Dermis microvascular lymphatic vessel endothelial cell (primary cell): ENCODE measurements around the gene SPAG16. TPM values are rescaled to one million over a fixed set of nuclear protein-coding genes. Genes with fewer than 3 reads are reported as not detected.
A peak's percentile ranks its signal among the peaks of the same experiment; 100 is the strongest.

ENCODE experiments used
- DNase-seq, 2 donors: peaks; one replicate each; pipeline versions ENCODE4 v3.0.0 to v3.0.0-alpha.2; 2010; ENCODE audit warnings: low read depth in 2 of 2
- total RNA-seq: library from RNA; depleted of rRNA; stranded (reverse); fragments of >200 nt; gene quantifications from 2 replicates; pipeline ENCODE4 v1.2.1, GENCODE V29; 2014

Gene SPAG16
- total RNA-seq, 1 donor from 2014 or later, result 11.0 TPM

- peak in 1 of 2 donors; percentile 37 for DNase-seq
Observed at GRCh38 chr2:214069254-214069653, 785.0 kb downstream of the SPAG16 start.

- no peak for DNase-seq
Observed at GRCh38 chr2:214075456-214075855, 791.2 kb downstream of the SPAG16 start.

DNA sequence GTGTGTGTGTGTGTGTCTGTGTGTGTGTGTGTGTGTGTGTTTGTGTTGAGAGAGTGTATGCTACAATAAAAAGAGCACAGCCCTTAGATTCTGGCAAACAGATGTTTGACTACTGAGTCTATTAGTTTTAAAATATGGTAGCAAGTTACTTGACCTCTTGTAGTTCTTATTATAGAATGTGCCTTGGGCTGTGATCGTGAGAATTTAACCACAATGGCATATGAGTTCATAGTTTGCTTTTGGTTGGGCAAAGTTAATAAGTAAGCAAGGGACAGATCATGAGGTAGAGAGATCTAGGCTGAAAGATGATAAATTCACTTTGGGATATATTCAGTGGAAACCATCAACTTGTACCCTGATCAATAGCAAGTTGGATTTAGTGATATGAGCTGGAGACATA is 792.3 kb downstream of the SPAG16 start:
- no peak for DNase-seq

- DNase-seq, result no peak
Observed at GRCh38 chr2:214077727-214078126, 793.5 kb downstream of the SPAG16 start.

- no peak for DNase-seq
Observed at GRCh38 chr2:214079032-214079431, 794.8 kb downstream of the SPAG16 start.

GRCh38 chr2:214088536-214088935 is 804.3 kb downstream of the SPAG16 start:
- no peak for DNase-seq

- DNase-seq, result no peak
Observed at GRCh38 chr2:214096208-214096715, 812.0 kb downstream of the SPAG16 start.

DNA sequence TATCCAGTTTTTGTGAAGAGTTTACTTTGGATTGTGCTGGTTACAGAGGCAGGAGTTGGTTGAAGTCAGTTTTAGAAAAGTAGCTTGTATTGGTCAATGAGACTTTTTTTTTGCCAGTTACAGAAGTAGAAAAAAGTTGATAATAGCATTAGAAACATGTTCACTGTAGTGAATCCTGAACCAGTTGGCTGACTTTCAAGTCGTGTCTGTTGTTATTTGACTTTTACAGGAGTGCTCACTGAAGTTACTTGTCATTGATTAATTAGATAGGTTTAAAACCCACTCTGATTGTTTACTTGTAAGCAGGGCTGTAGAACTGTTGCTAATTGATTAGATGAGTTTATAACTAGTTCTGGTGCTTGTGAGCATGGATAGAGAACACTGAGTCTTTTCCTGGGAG is 814.5 kb downstream of the SPAG16 start:
- DNase-seq, result no peak

- DNase-seq, result no peak
Observed at GRCh38 chr2:214100488-214100887, 816.2 kb downstream of the SPAG16 start.

GRCh38 chr2:214103276-214104001 is 819.2 kb downstream of the SPAG16 start:
- DNase-seq, result no peak

DNA sequence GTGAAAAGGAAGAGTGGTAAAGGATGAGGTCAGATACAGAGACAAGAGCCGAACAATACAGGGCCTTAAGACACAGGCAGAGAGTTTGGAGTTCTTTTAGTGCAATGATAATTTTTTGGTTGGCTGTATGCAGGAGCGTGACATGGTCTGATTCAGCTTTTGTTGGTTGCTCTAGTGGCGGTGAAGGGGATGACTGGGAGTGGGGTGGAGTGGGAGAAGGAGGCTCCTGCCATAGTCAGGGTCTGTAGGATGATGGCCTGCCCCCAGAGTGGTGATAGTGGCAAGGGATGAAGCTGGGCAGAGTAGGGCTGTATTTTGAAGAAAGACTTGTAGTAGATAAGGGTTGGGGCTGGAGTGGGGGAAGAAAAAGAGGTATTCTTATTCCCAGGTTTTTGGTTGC is 820.0 kb downstream of the SPAG16 start:
- DNase-seq, result no peak

GRCh38 chr2:214104967-214105366 is 820.7 kb downstream of the SPAG16 start:
- DNase-seq, result no peak

DNA sequence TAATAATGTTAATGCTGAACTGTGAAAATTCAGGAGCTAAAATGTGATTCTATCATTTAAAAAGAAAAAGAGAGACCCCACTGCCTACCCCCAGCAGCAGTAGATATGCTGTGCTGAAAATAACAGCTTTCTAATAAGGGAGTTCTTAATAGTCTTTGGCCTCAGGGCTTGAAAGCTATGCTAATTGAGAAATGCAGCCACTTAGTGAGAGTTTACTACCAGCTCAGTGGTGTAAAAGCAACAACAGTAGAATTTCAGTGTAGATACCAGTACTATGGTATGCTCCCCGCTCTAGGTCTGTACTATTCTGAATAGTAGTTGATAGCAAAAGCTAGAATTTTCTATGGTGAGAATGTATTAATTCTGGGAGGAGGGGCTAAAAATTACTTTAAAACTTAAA is 823.5 kb downstream of the SPAG16 start:
- no peak for DNase-seq

DNA sequence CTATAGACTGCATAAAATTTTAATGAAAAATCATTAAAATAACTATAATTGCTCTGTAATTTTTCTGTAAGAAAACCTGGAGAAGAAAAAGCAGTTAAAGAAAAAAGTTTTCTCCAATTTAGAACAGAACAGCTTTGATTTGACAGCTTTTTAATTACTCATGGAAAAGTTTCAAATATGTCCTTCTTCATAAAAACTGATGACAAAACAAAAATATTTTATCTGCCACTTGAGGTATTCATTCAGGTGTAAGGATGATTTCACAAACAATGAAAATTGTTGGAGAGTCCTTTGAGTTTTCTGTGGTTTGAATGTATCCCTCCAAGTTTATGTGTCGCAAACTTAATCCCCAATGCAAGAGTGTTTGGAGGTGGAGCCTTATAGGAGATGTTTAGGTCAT is 824.3 kb downstream of the SPAG16 start:
- DNase-seq, result no peak

- DNase-seq, result no peak
Observed at GRCh38 chr2:214117054-214117453, 832.8 kb downstream of the SPAG16 start.

- DNase-seq, result no peak
Observed at GRCh38 chr2:214126135-214126534, 841.9 kb downstream of the SPAG16 start.

DNA sequence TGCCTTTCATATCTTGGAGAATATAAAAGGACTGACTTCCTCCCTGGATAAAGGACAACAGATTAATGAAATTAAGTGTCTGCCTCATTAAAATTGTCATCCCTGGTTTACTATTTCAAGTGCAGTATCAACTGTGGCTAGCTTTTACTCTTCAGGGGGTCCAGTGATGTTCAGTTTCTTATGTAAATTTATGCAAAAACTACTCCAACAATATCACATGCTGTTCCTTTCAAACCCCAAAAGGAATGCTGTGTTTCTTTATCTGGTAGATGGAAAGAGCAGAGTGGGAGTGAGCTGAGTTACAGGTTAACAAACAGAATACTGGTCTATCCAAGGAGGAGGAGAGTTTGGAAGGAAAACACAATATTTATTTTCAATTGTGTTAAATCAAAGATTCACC is 842.9 kb downstream of the SPAG16 start:
- no peak for DNase-seq

GRCh38 chr2:214127571-214127970 is 843.3 kb downstream of the SPAG16 start:
- no peak for DNase-seq

DNA sequence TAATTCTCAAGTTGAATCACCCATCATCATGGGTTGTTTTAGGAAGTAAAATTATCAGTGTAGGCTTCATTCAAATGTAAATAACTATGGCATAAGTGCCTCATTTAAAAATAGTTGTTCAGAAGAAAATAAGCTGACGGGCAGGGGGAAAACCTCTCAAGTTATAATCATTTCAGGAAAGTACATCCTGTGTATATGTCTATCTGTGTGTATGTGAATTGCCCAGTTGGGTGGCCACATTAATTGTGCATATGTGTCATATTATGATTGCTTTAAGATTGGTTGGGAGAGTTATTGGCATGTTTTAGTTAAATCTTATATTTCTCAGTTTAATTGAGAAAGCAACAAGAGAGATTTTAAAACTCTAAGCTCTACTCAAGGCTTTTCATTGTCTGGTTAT is 843.8 kb downstream of the SPAG16 start:
- no peak for DNase-seq

GRCh38 chr2:214130114-214130513 is 845.9 kb downstream of the SPAG16 start:
- no peak for DNase-seq

DNA sequence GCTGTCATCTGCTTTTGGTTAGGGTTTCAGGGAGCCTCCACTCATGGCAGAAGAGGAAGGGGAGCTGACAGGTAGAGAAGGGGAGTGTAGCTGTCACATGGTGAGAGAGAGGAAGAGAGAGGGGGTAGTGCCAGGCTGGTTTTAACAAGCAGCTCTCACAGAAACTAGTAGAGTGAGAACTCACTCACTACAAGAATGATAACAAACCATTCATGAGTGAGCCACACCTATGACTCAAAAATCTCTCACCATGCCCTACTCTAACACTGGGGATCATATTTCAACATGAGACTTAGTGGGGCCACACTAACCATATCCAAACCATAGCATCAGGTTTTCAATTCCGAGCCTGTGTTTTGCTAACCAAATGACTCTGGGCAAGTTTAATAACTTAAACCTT is 851.7 kb downstream of the SPAG16 start:
- no peak for DNase-seq

DNA sequence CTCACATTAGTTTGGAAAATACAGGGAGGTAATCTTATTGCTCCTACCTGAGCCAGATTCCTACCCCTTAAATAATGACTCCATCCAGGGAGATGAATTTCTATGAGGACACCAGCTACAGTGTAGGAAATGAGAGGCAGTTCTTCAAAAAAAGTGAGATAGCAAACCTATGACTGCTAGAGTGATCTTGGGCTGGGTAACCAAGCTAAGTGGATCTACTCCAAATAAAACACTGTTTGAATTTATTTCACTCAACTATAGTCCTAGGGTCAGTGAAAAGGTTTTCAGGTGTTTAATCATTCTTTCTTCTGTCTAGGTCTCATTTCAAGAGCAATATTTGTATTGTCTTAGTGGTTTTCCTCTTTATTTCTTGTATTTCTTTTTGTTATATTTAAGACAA is 854.5 kb downstream of the SPAG16 start:
- DNase-seq, result no peak

DNA sequence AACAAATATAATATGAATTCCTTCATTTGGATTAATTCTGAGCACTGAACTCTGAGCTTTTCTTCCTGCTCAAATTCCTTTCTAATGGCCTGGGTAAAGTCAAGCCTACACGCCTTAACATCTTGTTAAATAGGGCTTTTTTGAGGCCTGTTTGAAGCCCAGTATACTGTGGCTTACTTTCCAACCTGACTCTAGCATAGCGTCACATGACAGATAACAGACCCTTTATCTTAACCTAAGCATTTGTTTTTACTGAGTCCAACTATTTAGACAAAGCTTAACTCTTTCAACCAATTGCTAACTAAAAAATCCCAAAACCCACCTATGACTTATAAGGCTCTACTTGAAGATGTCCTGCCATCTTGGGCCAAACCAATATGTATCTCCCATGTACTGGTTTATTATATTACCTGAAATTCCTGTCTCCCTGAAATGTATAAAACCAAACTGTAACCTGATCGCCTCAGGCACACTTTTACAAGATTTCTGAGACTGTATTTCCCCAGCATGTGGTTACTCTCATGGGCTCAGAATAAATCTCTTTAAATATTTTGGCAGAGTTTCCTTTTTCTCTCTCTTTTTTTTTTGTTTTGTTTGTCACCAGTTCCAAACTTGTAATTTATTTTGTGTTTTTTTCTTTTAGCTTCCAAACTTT is 855.5 kb downstream of the SPAG16 start:
- DNase-seq, result no peak
